Epithelial cell of prostate (primary cell): ENCODE data around the gene RPL23.

ENCODE experiments used
- DNase-seq: peaks from one replicate; pipeline ENCODE4 v3.0.0-alpha.2; 2011; ENCODE audit warnings: low read depth, low spot score
- H3K27ac ChIP-seq: fragments of 450-650 bp; 2 replicates; pipeline ENCODE4 v1.5.1; 2017; ENCODE audit warnings: mild to moderate bottlenecking

Gene RPL23

GRCh38 chr17:38800237-38800760 is 53.2 kb downstream of the RPL23 start:
- peak overlapping the region; percentile 93 for H3K27ac ChIP-seq
- DNase-seq = no peak

- DNase-seq = peak; percentile 66
- peak within 1 kb of the TSS; percentile 93 for H3K27ac ChIP-seq
These were observed 53.9 kb downstream of the RPL23 start, which contains the start of gene PIP4K2B for GRCh38 chr17:38799501-38800236. Gene PIP4K2B (minus strand): TSS chr17:38799556. CDS start chr17:38799424, 132 bp downstream.

- DNase-seq = no peak
- H3K27ac ChIP-seq = peak overlapping the region; percentile 93
These were observed 54.7 kb downstream of the RPL23 start for GRCh38 chr17:38798614-38799500.
